Stimulated activated CD8-positive, alpha-beta memory T cell treated with anti-CD3 and anti-CD28 coated beads, Interleukin-7, amount 100 ng/mL, for 24 hours (primary cell): ENCODE results near the gene SEPTIN3.

Source experiments
- DNase-seq: peaks from one replicate; pipeline ENCODE4 v3.0.0-alpha.2; 2020; ENCODE audit warnings: low read depth

Gene SEPTIN3, protein sequence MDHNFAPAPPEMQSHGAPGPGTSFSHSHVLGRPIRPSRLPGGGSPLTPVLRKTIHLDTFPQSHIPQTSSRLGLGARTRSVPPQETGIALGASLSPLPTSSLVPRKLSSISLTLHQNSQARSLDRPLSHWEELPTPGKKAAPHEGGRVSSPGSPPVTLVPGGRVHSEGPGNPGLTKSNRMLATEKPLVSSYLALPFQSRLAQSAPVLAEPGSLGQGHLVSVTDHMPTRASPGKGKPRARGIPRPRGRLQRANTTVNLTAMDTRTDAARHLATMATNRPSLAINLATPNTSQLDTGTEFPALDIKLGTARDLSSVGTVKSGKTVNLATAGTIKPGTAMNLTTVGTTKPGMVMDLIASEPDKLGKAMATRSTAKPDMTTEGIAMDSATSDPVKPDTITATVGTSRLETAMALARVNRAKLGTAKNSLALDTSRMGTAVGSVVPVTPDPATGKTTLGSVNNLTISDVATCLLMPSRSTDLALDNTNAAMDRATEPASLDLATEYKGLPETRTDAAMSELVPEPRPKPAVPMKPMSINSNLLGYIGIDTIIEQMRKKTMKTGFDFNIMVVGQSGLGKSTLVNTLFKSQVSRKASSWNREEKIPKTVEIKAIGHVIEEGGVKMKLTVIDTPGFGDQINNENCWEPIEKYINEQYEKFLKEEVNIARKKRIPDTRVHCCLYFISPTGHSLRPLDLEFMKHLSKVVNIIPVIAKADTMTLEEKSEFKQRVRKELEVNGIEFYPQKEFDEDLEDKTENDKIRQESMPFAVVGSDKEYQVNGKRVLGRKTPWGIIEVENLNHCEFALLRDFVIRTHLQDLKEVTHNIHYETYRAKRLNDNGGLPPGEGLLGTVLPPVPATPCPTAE

DNA sequence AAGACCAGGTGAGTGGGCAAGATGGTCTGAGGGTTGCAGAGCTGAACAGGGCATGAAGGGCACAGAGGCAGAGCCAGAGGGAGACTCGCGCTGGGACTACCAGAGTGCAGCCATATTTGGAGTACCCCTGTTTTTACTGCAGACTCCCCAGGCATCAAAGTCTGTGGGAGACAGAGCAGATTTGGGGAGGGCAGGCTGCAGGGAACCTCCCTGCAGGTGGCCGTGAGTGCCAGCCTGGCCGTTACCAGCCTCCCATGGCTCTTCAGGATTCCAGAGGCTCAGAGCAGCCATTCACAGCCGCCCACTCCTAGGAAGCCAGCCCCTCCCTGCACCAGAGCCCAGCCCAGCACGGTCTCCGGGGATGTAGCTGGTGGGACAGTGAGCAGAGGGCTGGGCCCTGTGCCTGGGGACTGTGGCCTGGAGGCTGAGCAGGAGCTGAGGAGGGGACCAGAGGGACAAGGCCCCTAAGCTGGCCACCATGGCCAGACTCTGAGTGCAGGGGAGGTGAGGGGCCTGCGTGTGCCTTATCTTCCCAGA is at the start of gene SEPTIN3:
Gene SEPTIN3 (plus strand): TSS at position 334 of the 537 bp plus-strand sequence. CDS start 2,050 bp downstream, outside the sequence.
- DNase-seq, result no peak

DNA sequence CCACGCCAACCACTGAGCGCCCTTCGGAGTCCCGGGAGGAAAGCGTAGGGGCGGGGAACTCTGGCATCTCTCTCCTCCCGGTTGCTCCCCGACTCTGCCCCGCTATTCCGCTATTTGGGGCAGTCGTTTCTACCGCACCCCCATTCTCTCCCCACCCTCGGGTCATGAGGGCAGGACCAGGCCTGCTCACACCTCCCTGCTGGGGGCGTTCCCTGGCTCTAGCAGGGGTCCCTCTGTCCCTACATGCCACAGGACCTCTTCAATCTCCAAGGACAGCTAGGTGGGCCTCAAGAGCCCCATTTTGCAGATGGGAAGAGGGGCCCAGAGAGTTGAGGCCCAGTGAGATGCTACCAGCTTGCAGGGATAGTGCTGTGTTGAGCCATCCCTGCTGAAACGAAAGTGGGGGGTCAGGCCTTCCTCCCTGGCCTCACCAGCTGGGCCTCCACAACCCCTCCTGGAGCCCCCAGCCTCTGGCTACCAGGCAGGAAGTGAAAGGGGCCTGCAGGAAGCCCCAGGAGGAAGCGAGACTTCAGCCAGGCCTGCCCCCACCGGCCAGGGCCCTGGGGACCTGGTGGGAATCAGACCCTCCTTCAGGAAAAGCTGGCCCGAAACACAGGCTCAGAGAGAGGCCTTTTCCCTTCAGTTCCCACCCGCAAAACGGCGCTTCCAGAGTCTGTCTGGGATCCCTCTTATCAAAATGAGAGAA is 48.8 kb upstream of the SEPTIN3 start:
- no peak for DNase-seq

DNA sequence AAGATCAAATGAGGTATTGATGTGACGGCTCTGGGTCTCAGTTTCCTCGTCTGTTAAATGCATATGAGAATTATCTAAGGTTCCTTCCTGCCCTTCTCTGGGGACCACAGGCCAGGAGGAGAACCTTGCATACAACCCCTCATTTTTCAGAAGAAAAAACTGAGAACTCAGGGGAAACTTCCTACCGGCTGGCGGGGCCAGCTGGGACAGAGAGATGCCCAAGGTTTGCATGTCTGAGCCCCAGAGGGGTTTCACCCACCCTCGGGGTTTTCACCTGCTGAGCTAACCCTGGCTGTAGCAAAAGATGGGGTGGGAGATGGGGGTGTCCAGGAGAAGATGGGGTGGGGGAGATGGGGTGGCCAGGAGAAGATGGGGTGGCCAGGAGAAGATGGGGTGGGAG is 46.9 kb upstream of the SEPTIN3 start:
- DNase-seq, result no peak

DNA sequence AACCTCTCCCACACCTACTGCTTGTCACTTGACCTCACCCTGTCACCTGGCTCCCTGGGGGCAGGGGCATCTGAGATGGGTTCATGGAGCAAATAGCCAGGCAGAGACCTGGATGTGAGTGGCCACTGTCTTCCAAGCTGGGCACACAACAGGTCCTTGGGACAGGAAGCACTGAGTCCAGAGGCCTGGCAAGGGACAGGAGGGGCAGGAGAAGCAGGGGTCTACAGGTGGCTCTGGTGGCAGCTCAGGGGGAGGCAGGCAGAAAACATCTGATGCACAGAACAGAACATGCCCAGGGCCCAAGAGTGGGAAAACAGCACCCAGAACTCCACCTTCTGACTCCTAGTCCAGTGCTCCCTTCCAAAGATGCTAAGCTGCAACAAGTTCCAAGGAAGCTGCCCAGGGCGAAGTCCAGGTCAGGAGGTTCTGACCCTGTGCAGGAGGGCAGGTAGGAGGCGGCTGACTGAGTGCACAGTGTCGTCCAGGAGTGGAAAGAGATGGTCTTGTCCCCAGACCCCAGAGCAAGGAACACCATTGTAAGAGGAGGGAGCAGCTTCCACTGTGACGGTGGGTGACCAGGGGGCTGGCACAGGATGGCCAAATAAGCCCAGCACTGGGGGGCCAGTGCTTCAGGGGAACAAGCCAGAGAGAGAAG is 46.2 kb upstream of the SEPTIN3 start:
- no peak for DNase-seq

DNA sequence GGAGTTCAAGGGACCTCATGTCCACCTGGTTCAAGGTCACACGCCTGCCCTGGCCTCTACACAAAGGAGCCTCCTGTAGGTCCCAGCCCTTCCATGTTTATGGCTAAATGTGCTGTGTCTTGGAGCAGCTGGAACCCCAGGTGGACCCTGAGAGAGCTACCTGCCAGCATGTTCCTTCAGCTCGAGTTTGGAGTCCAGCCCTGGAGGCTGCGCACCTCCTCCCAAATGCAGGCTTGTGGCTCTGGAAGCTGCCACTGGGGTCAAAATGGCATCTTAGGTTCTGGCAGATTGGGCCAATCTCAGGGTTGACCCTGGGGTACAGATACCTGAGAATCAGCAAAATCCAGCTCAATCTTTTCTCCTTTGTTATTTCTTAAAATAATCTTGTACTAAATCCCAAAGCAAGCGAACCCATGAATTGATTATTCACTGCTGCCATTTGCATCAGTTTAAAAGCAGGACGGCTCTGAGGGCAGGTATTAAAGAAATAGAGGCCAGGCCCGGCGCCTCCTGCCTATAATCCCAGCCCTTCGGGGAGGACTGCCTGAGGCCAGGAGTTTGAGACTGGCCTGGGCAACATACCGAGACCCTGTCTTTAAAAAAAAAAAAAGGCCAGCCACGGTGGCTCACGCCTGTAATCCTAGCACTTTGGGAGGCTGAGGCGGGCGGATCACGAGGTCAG is 45.5 kb upstream of the SEPTIN3 start:
- DNase-seq, result no peak

DNA sequence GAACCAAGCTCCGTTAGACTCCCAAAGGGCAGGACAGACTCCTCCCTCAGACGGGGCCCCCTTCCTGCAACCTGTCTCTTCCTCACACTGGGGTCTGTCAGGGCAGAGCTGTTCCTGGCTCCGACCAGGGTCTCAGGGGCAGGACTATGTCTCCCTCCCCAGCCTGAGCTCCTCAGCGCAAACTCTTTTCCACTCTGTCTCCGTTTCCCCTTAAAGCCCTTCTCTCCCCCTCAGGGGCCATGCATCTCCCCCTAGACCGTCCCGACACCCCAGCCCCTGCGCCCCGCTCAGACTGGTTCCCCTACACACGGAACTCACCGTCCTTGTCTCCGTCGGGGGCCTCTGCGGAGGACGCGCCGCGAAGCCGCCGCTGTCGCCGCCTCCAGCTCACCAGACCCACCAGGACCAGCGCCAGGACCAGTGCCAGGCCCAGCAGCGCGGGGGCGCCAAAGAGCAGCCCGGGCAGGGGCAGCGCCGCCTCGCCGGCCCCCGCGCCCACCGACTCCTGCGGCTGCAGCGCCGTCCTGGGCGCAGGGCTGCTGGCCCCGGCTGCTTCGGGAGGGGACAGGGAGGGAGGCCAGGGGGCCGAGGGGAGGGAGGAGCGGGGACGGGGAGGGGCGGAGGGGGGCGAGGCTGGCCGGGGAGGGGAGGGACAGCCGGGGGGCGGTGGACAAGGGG is 43.3 kb upstream of the SEPTIN3 start:
- no peak for DNase-seq

DNA sequence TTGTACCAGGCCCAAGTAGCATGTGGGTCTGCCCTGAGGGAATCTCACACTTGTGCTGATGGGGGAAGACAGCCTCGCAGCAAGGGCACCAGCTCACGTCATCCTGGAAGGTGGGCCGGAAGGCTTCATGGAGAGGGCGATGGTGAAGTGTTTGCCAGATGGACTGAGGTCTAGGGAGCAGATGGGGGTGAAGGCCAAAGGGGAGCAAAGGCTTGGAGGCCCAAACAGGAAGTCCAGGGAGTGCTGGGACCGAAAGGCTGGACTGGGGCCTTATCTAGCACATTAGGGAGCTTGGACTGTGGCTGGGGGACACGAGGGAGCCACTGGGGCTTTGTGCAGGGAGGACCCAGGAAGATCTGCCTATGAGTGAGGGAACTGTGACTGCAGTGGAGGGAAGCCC is 41.4 kb upstream of the SEPTIN3 start:
- no peak for DNase-seq

DNA sequence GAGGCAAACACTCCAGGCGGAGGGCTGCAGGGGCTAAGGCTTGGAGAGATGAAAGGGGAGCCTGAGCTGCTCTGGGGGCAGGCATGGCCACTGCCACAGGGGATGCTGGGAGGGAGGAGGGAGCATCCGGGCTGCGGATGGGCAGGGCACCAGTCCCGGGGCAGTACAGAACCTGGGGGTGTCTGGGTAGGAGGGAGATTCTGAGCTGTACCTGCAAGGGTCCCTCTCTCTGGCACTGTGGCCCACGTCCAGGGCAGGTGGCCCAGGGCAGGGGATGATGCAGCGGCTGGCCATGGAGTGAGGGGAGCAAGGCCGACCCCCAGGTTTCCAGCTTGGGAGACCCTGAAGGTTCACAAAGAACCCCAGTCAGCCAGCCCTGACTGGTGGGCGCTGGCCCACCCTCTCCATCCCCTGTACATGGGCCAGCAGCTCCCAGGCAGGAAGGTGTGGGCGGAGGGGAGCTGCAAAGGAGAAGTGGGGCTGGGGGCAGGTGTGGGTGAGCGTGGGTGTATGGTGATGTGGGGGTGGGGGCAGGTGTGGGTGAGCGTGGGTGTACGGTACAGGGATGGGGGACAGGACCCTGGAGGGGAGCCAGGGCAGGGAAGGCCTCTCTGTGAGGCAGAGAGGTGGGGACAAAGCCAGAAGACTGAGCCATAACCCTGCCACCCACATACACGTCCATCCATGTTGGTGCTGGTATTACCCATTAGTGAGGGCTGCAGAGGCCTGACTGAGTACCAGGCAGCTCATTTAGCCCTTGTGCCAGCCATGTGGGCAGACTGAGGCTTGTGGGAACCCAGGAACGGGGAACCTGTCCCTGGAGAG is 40.4 kb upstream of the SEPTIN3 start:
- DNase-seq, result no peak

DNA sequence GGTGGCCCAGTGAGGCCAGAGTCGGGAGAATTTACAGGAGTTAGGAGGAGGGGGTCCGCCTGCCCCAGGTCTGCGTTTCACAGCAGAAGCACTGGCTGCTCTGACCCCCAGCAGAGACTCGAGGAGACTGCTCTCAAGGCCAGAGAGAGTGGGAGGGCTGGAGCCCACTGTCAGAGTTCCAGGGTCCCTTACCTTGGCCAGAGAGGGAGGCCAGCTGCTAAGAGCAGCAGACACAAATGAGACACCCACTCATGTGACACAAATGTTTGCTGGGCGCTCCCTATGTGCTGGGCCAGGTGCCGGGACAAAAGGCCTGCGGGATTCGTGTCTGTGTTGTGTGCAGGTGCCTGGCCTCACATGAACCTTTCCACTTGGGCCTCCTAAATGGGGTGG is 39.8 kb upstream of the SEPTIN3 start:
- no peak for DNase-seq

DNA sequence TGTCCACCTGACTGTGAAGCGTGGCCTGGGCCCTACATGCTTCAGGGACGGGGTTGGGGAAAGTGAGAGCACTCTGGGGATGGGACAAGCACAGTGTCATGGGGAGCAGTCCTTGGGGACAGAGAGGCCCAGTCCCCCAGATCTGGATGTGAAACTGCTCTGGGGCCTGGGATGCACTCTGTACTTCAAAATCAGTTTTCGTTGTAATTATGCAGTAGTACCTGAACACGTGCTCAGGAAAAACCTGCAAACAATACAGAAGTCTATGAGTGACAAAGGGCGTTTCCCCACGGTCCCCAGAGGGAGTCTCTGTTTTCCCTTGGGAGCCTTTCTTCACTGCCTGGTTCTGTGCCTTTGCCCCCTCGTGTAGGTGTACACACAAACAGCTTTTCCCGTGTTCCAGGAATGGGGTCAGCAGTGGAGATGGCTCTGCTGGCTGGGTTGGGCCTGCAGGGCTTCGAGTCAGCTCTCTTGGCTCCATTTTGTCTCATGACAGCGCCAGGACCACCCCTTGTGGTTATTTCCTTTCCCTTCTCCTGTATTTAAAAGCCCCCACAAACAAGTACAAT is 37.5 kb upstream of the SEPTIN3 start:
- DNase-seq, result no peak

DNA sequence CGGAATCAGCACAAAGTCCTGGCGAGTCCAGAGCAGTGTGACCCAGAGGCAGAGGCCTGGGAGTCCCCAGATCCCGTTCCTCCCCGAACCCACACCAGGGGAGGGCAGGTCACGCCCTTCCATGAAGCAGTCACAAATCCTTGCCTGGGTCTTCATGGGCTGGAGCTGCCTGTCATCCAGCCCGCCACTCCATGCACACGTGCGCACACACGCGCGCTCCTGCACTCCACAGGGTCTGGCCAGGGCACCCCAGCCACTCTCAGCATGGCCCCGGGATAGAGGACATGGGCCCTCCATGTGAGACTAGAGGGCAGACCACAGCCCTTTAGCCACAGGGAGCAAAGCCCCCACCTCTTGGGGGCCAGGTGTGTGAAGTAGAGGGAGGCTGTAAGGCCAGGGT is 36.9 kb upstream of the SEPTIN3 start:
- no peak for DNase-seq

DNA sequence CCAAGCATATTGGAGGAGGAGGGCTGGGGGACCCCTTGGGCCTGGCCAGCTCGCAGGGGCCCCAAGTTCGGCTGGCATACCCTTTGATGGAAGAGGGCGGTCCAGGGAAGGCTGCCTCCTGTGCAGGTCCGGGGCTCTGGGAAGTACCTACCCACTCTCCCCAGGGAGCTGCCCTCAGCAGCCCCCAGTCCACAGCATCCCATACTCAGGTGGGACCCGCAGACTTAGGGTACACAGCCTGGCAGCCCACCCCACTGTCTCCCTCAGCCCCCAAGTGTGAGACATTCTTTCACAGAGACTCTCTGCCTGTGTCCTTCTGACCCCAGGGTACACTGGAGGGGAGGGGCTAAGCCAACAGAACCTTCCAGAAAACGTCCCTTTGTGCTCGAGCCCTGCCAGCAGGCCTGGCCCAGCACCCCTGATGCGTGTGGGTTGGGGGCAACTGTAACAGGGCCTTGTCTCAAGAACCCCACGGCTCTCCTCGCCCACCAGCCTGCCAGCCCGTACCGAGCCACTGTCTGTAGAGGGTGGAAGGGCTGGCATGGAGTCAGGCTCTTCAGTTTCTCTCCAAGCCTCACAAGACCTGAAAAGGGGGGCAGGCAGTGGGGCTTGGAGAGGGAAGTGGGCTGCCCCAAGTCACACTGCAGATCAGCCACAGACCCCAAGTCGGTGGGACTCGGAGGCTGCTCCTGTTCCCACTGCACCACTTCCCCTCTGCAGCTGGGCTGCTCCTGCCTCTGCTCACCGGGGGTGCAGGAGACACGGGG is 35.6 kb upstream of the SEPTIN3 start:
- DNase-seq, result no peak

DNA sequence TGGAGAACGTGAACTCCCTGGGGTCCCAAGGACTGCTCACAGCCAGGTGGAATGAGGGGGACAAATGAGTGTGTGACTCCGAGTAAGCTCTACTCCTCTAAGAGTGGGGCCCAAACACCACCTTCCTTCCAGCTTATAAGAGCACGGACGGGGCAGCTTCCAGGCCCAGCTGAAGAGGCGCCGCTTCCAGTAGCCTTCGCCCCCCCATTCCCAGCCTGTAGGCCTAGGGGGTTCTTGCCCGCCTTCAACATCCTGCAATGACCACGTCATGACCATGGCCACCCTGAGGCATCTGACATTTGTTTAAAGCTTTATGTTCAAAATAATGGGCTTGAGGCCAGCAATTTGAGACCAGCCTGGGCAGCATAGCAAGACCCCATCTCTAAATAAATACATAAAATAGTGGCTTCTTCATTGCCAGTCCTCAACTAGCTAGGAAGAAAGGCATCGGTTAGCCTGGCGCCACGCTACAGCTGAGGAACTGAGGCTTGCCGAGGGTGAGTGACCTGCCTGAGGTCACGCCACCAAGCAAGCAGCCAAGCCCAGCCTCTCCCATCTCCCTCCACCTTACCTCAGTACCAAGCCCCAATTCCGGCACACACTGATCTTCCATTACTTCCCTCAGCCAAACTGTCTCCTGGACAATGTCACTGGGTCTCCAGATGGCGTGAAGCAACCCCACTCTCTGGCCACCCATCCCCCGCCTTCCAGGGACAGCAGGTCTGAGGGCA is 34.8 kb upstream of the SEPTIN3 start:
- no peak for DNase-seq

DNA sequence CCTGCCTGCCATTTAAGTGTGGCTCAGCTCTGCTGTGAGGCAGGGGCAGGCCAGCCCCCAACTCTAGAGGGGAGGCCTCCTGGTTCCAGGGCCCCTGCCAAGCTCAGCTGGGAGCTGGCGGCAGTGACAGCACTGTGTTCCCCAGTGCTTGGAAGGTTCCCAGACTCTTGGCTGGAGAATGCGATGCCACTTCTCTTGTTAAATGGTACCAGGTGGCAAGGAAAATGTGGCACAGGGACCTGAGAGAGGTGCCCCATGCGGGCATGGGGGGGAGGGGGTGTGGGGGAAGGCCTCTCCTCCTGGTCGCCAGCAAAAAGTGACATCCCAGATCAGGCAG is 34.3 kb upstream of the SEPTIN3 start:
- DNase-seq, result no peak

DNA sequence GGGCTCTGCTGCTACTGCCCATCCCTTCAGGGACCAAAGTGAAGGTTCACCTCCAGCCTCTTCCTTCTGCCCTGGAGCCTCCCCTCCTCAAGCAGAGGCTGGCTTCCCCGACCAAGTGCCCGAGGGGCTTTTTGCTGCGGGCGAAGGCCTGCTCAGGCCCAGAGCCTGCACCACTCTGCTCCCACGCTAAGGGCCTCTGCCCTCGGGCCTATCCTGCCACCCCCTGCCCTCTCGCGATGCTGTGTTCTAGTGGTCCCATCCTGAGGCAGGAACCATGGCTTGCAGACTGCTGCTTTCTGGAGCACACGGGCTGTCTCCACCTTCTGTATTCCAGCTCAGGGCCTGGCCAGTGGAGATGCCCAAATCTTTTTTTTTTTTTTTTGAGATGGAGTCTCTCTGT is 33.7 kb upstream of the SEPTIN3 start:
- no peak for DNase-seq

DNA sequence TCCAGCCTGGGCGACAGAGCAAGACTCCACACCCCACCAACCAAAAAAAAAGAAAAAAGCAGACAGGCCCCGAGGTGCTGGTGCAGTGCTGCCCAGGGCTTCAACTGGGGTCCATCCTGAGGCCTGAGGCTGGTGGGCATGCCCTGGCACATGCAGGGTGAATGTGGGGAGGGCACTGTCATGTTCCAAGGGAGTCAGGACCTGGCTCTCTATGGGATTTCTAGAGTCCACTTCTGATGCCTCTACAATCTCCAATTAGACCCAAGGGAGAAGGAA is 32.4 kb upstream of the SEPTIN3 start:
- no peak for DNase-seq

DNA sequence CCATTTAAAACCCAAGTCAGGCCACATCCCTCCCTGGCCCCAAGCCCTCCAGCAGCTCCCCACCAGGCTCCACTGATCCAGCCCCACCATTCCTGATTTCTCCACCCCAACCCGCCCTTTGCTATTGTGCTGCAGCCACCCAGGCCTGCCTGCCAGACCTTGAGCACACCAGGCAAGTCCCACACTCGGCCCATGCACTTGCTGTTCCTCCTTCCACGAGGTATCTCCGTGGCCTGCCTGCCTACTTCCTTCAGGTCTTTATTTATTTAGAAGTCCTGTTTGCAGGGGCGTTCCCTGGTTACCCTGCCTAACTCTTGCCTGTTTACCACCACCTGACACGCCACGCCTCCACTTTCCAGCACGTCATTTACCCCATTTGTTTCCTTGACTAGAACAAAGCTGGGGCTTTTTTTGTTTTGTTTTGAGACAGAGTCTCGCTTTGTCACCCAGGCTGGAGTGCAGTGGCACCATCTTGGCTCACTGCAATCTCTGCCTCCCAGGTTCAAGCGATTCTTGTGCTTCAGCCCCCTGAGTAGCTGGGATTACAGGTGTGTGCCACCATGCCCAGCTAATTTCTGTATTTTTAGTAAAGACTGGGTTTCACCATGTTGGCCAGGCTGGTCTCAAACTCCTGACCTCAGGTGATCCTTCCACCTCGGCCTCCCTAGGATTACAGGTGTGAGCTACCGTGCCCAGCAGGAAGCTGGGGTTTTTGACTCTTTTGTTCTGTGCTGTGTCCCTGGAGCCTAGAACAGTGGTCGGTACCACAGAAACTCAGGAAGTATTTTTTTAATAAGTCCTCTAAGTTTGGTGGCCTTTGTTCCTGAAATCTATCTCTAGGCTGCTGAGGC is 29.0 kb upstream of the SEPTIN3 start:
- peak; percentile 86 for DNase-seq
